DOHH2 (cell line): ENCODE measurements around the gene CAMKMT.

Source experiments
- H3F3A ChIP-seq: fragments of 200-600 bp; sonication (generic), shearing (Covaris generic); 2 replicates; pipeline ENCODE4 v1.6.0; 2016; ENCODE audit warnings: antibody characterized with exemption, mild to moderate bottlenecking; ENCODE audit not compliant: control insufficient read depth, insufficient read depth
- H3K27ac ChIP-seq: fragments of 200-600 bp; sonication (generic); 2 replicates; pipeline ENCODE4 v1.5.1; 2014; ENCODE audit warnings: low read depth, mild to moderate bottlenecking, low read length, moderate library complexity
- H3K27me3 ChIP-seq: fragments of 200-600 bp; sonication (generic); 2 replicates; pipeline ENCODE4 v1.6.1; 2014; ENCODE audit warnings: mild to moderate bottlenecking, low read length, mixed read lengths; ENCODE audit not compliant: control insufficient read depth
- H3K36me3 ChIP-seq: fragments of 200-600 bp; sonication (generic); 2 replicates; pipeline ENCODE4 v1.6.1; 2014; ENCODE audit warnings: mild to moderate bottlenecking, low read length, moderate library complexity, mixed read lengths; ENCODE audit not compliant: control insufficient read depth
- H3K4me1 ChIP-seq: fragments of 200-600 bp; sonication (generic); 2 replicates; pipeline ENCODE4 v1.6.1; 2014; ENCODE audit warnings: mild to moderate bottlenecking, low read length, mixed read lengths; ENCODE audit not compliant: control insufficient read depth
- H3K4me2 ChIP-seq: fragments of 200-600 bp; sonication (generic); 2 replicates; pipeline ENCODE4 v1.6.0; 2014; ENCODE audit warnings: mild to moderate bottlenecking, low read length, moderate library complexity
- H3K4me3 ChIP-seq: fragments of 200-600 bp; sonication (generic); 2 replicates; pipeline ENCODE4 v1.5.1; 2014; ENCODE audit warnings: mild to moderate bottlenecking, low read length, mixed read lengths
- H3K79me2 ChIP-seq: fragments of 200-600 bp; sonication (generic); 2 replicates; pipeline ENCODE4 v1.6.1; 2014; ENCODE audit warnings: mild to moderate bottlenecking, low read length, mixed read lengths; ENCODE audit not compliant: control insufficient read depth
- H3K9me2 ChIP-seq: fragments of 200-600 bp; sonication (generic); replicated peaks from 2 replicates; pipeline ENCODE4 v1.6.1; 2014; ENCODE audit warnings: mild to moderate bottlenecking, low read length, mixed read lengths; ENCODE audit not compliant: control insufficient read depth
- H3K9me3 ChIP-seq: fragments of 200-600 bp; sonication (generic); 2 replicates; pipeline ENCODE4 v1.6.1; 2014; ENCODE audit warnings: antibody characterized with exemption, low read length, mixed read lengths; ENCODE audit not compliant: control insufficient read depth, insufficient read depth
- H4K20me1 ChIP-seq: fragments of 200-600 bp; sonication (generic); 2 replicates; pipeline ENCODE4 v1.6.0; 2014; ENCODE audit warnings: low read depth, mild to moderate bottlenecking, antibody characterized with exemption, low read length, moderate library complexity; ENCODE audit not compliant: control insufficient read depth, insufficient read depth
- EZH2phosphoT487 ChIP-seq: fragments of 200-600 bp; sonication (generic); IDR thresholded peaks from 2 replicates; pipeline ENCODE4 v1.6.1; 2017; ENCODE audit warnings: borderline replicate concordance, mild to moderate bottlenecking, antibody characterized with exemption, low read length, moderate library complexity, mixed read lengths
- TF ChIP-seq, protein P1 (sequence below): fragments of 200-600 bp; sonication (generic); IDR thresholded peaks from one replicate; pipeline ENCODE4 v1.5.1; 2014; ENCODE audit warnings: antibody characterized with exemption, mild to moderate bottlenecking, low read depth, low read length; ENCODE audit not compliant: poor library complexity, severe bottlenecking

Gene CAMKMT

GRCh38 chr2:44596537-44597320 is 235.0 kb downstream of the CAMKMT start:
- no peaks in the 10 kb centered on the region for H3K36me3 ChIP-seq
- H3K4me2 ChIP-seq, result no peak overlapping the region
- H3K4me3 ChIP-seq, result no peak overlapping the region
- H3K9me2 ChIP-seq, result no peaks in the 10 kb centered on the region
- H4K20me1 ChIP-seq, result no peaks in the 10 kb centered on the region
- no peaks in the 10 kb centered on the region for H3K27me3 ChIP-seq
- TF ChIP-seq EZH2phosphoT487, result no peak
- TF ChIP-seq, protein P1, sequence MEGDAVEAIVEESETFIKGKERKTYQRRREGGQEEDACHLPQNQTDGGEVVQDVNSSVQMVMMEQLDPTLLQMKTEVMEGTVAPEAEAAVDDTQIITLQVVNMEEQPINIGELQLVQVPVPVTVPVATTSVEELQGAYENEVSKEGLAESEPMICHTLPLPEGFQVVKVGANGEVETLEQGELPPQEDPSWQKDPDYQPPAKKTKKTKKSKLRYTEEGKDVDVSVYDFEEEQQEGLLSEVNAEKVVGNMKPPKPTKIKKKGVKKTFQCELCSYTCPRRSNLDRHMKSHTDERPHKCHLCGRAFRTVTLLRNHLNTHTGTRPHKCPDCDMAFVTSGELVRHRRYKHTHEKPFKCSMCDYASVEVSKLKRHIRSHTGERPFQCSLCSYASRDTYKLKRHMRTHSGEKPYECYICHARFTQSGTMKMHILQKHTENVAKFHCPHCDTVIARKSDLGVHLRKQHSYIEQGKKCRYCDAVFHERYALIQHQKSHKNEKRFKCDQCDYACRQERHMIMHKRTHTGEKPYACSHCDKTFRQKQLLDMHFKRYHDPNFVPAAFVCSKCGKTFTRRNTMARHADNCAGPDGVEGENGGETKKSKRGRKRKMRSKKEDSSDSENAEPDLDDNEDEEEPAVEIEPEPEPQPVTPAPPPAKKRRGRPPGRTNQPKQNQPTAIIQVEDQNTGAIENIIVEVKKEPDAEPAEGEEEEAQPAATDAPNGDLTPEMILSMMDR, result no peak
- H3K27ac ChIP-seq, result no peak overlapping the region
- H3K4me1 ChIP-seq, result peaks cover 8% of the 10 kb centered on the region
- H3K9me3 ChIP-seq, result no peaks in the 10 kb centered on the region
- H3K79me2 ChIP-seq, result no peaks in the 10 kb centered on the region
- H3F3A ChIP-seq, result no peaks in the 10 kb centered on the region

DNA sequence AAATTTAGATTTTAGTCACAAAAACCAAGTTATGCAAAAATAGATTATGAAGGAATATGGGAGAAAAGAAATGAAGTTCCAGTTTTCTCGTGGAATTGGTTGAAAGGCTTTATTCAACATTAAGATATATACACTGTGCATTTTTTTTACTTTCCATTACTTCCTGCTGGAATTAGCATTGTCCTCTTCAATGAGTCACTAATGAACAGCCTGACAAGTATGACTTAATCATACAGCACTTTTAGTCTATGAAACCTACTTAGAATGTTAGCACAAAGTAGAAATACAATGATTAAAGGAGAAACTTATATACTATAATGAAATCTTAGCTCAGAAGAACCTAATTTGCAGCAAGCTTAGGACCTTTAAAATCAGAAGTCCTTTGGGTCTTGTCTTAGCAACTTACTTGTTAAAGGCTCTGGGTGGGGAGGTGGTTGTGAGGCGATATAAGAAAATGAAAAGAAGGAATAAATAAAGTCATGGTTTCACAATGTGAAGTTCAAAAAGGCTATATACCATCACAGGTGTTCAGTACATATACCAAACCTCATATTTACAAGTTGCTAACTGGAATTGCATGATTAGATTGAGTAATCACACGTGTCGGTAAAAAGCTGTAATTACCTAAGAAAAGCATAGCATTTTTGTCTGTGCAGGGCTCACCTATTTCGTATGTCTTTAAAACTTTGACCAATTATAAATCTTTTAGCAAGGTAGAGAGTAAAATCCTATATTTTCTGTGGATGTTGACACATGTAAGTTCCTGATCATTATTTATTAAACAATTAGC is 236.8 kb downstream of the CAMKMT start:
- H3K4me2 ChIP-seq, result no peak overlapping the region

GRCh38 chr2:44599130-44599529 is 237.4 kb downstream of the CAMKMT start:
- Histone ChIP-seq H3K9me3 (no peaks in the 10 kb centered on the region), H3F3A (no peaks in the 10 kb centered on the region), H3K27ac (no peak overlapping the region), H4K20me1 (no peaks in the 10 kb centered on the region), H3K79me2 (no peaks in the 10 kb centered on the region), H3K4me3 (no peak overlapping the region), H3K27me3 (no peaks in the 10 kb centered on the region), H3K4me2 (no peak overlapping the region), H3K4me1 (no peaks in the 10 kb centered on the region), H3K36me3 (no peaks in the 10 kb centered on the region), H3K9me2 (no peaks in the 10 kb centered on the region)
- TF ChIP-seq EZH2phosphoT487, result no peak
- TF ChIP-seq, protein P1, result no peak

More for the DNA sequence above, 236.8 kb downstream of the CAMKMT start:
- Histone ChIP-seq H3K9me3 (no peaks in the 10 kb centered on the region), H3K27me3 (no peaks in the 10 kb centered on the region), H4K20me1 (no peaks in the 10 kb centered on the region), H3K9me2 (no peaks in the 10 kb centered on the region), H3K4me1 (peaks cover 2% of the 10 kb centered on the region), H3K36me3 (no peaks in the 10 kb centered on the region), H3K79me2 (no peaks in the 10 kb centered on the region), H3K27ac (no peak overlapping the region), H3K4me3 (no peak overlapping the region), H3F3A (no peaks in the 10 kb centered on the region)
- TF ChIP-seq EZH2phosphoT487, result no peak
- TF ChIP-seq, protein P1, result no peak
